ENCODE results near the gene RSPH1.
A peak's percentile ranks its signal among the peaks of the same experiment; 100 is the strongest.

The RSPH1 gene

DNA sequence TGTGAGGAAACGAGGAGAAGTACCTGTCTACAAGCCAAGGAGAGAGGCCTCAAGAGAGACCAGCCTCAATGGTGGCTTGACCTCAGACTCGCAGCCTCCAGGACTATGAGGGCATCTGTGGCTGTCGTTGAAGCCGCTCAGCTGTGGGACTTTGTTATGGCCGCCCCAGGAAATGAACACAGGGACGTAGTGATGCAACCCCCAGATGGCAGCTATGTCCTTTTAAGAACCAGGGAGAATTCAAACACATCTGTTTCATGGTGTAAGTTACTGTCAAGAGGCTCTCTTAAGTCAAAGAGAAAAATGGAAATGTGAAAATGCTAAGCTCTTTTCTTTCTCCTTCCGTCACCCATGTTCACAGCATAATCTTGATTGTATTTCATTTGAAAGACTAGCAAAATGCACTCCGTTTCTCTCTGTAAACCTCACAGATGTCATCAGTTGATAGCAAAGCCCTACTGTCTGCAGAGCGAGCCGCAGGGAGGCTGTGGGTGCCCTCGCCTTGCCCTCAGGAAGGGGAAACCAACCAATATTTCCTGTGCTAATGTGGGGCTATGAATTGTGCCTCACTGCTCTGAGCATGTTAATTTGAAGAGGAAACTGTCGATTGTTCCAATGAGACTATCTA, 71.0 kb downstream of the RSPH1 start:
- H3K4me1 ChIP-seq (ENCODE audit: insufficient read depth, low read length, poor library complexity, severe bottlenecking) = peaks cover 74% of the 10 kb centered on the region
- H3K79me2 ChIP-seq (ENCODE audit: insufficient read depth, low read length) = 0 out of 2 replicates have a peak, but pooled peaks cover 5% of the 10 kb centered on the region
- H3K9ac ChIP-seq (ENCODE audit: low read depth, low read length, poor library complexity, severe bottlenecking) = peak overlapping the region; percentile 87
- H2AFZ ChIP-seq (ENCODE audit: low read length) = no peak overlapping the region
- H3K36me3 ChIP-seq (ENCODE audit: insufficient read depth, low read length) = peaks cover 8% of the 10 kb centered on the region; the same call in 1 of the 2 replicates
- H3K9me2 ChIP-seq (replicated peaks; ENCODE audit: low read depth, low read length) = no peaks in the 10 kb centered on the region
- H3K27me3 ChIP-seq (ENCODE audit: insufficient read depth, low read length, poor library complexity, severe bottlenecking) = no peaks in the 10 kb centered on the region
- H3K4me3 ChIP-seq (ENCODE audit: low read length, poor library complexity, severe bottlenecking) = peak overlapping the region; percentile 69
- peak overlapping the region; percentile 91 for H3K4me2 ChIP-seq (ENCODE audit: low read depth, low read length, poor library complexity, severe bottlenecking)
- H3K9me3 ChIP-seq (ENCODE audit: insufficient read depth, low read depth, low read length) = peaks cover 10% of the 10 kb centered on the region
- TF ChIP-seq, protein P1, sequence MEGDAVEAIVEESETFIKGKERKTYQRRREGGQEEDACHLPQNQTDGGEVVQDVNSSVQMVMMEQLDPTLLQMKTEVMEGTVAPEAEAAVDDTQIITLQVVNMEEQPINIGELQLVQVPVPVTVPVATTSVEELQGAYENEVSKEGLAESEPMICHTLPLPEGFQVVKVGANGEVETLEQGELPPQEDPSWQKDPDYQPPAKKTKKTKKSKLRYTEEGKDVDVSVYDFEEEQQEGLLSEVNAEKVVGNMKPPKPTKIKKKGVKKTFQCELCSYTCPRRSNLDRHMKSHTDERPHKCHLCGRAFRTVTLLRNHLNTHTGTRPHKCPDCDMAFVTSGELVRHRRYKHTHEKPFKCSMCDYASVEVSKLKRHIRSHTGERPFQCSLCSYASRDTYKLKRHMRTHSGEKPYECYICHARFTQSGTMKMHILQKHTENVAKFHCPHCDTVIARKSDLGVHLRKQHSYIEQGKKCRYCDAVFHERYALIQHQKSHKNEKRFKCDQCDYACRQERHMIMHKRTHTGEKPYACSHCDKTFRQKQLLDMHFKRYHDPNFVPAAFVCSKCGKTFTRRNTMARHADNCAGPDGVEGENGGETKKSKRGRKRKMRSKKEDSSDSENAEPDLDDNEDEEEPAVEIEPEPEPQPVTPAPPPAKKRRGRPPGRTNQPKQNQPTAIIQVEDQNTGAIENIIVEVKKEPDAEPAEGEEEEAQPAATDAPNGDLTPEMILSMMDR (conservative IDR thresholded peaks at IDR 0.05; ENCODE audit: low read length) = no peak
- TF ChIP-seq EZH2phosphoT487 (IDR thresholded peaks at IDR 0.05; ENCODE audit: borderline replicate concordance) = no peak; the same call in 1 of the 2 replicates
- H3F3A ChIP-seq (ENCODE audit: low read depth) = peaks cover 24% of the 10 kb centered on the region
- no peaks in the 10 kb centered on the region for H4K20me1 ChIP-seq (ENCODE audit: insufficient read depth, low read length, poor library complexity, severe bottlenecking)

DNA sequence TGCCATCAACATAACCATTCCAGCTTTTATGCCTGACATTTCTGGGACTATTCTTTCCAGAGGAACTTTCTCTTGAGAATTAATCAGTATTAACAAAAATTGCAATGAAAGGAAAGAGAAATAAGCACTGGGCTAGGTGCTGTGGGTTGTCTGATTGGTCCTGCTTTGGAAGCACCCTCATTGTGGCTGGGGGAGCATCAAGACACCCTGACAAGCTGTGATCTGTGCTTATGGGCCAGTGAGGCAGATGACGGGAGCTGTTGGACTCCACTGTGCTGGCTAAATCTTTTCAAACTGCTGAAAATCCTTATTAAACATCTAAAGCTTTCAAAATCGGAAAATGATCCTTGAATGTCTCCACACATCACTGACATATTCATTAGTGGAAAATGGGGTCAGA, 72.3 kb downstream of the RSPH1 start:
- Histone ChIP-seq H3K9me3 (ENCODE audit: insufficient read depth, low read depth, low read length) (peaks cover 15% of the 10 kb centered on the region), H3K4me1 (ENCODE audit: insufficient read depth, low read length, poor library complexity, severe bottlenecking) (peaks cover 74% of the 10 kb centered on the region), H2AFZ (ENCODE audit: low read length) (no peak overlapping the region), H3F3A (ENCODE audit: low read depth) (peaks cover 24% of the 10 kb centered on the region), H3K9ac (ENCODE audit: low read depth, low read length, poor library complexity, severe bottlenecking) (peak overlapping the region; percentile 87), H3K4me2 (ENCODE audit: low read depth, low read length, poor library complexity, severe bottlenecking) (peak overlapping the region; percentile 91), H4K20me1 (ENCODE audit: insufficient read depth, low read length, poor library complexity, severe bottlenecking) (no peaks in the 10 kb centered on the region), H3K4me3 (ENCODE audit: low read length, poor library complexity, severe bottlenecking) (peak overlapping the region; percentile 69), H3K9me2 (replicated peaks; ENCODE audit: low read depth, low read length) (no peaks in the 10 kb centered on the region), H3K79me2 (ENCODE audit: insufficient read depth, low read length) (0 out of 2 replicates have a peak, but pooled peaks cover 5% of the 10 kb centered on the region), H3K36me3 (ENCODE audit: insufficient read depth, low read length) (peaks cover 21% of the 10 kb centered on the region; the same call in 1 of the 2 replicates), H3K27me3 (ENCODE audit: insufficient read depth, low read length, poor library complexity, severe bottlenecking) (no peaks in the 10 kb centered on the region)
- TF ChIP-seq, protein P1 (conservative IDR thresholded peaks at IDR 0.05; ENCODE audit: low read length) = no peak
- TF ChIP-seq EZH2phosphoT487 (IDR thresholded peaks at IDR 0.05; ENCODE audit: borderline replicate concordance) = no peak

- Histone ChIP-seq H3K79me2 (ENCODE audit: insufficient read depth, low read length) (0 out of 2 replicates have a peak, but pooled peaks cover 5% of the 10 kb centered on the region), H2AFZ (ENCODE audit: low read length) (no peak overlapping the region), H3K4me1 (ENCODE audit: insufficient read depth, low read length, poor library complexity, severe bottlenecking) (peaks cover 74% of the 10 kb centered on the region), H3K9ac (ENCODE audit: low read depth, low read length, poor library complexity, severe bottlenecking) (peak overlapping the region; percentile 87), H4K20me1 (ENCODE audit: insufficient read depth, low read length, poor library complexity, severe bottlenecking) (no peaks in the 10 kb centered on the region), H3K9me3 (ENCODE audit: insufficient read depth, low read depth, low read length) (peaks cover 15% of the 10 kb centered on the region), H3F3A (ENCODE audit: low read depth) (peaks cover 24% of the 10 kb centered on the region), H3K4me2 (ENCODE audit: low read depth, low read length, poor library complexity, severe bottlenecking) (peak overlapping the region; percentile 91), H3K9me2 (replicated peaks; ENCODE audit: low read depth, low read length) (no peaks in the 10 kb centered on the region), H3K4me3 (ENCODE audit: low read length, poor library complexity, severe bottlenecking) (peak overlapping the region; percentile 69), H3K27me3 (ENCODE audit: insufficient read depth, low read length, poor library complexity, severe bottlenecking) (no peaks in the 10 kb centered on the region), H3K36me3 (ENCODE audit: insufficient read depth, low read length) (peaks cover 26% of the 10 kb centered on the region; the same call in 1 of the 2 replicates)
- TF ChIP-seq, protein P1 (conservative IDR thresholded peaks at IDR 0.05; ENCODE audit: low read length) = no peak
- no peak for TF ChIP-seq EZH2phosphoT487 (IDR thresholded peaks at IDR 0.05; ENCODE audit: borderline replicate concordance)
These were observed 72.8 kb downstream of the RSPH1 start for GRCh38 chr21:42423197-42423675.
